ENCODE results near the gene PLEKHA7.

Gene PLEKHA7

GRCh38 chr11:16863389-16863788 is 150.8 kb downstream of the PLEKHA7 start:
- no peak for TF ChIP-seq CTCF (IDR thresholded peaks at IDR 0.05)

DNA sequence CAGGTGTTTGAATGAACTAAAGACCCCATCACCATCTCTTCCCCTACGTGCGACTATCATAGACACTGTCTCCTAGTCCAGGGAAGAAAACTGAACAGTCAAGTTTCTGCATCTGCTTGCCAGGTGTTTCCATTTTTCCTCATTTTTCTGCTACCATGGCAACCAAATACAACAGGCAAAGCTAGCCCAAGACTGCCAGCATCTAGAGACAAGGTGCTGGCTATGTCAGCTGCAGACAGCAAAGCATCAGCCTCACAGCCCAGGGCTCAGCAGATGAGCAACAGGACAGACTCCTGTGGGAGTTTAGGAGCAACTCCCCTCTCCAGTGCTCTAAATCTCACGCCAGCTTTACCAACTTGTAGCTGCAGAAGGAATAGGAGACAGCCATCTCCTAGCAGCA is 151.5 kb downstream of the PLEKHA7 start:
- no peak for TF ChIP-seq CTCF (IDR thresholded peaks at IDR 0.05)

GRCh38 chr11:16861862-16862261 is 152.4 kb downstream of the PLEKHA7 start:
- TF ChIP-seq CTCF (IDR thresholded peaks at IDR 0.05), result no peak

GRCh38 chr11:16860617-16861016 is 153.6 kb downstream of the PLEKHA7 start:
- TF ChIP-seq CTCF (IDR thresholded peaks at IDR 0.05), result no peak

DNA sequence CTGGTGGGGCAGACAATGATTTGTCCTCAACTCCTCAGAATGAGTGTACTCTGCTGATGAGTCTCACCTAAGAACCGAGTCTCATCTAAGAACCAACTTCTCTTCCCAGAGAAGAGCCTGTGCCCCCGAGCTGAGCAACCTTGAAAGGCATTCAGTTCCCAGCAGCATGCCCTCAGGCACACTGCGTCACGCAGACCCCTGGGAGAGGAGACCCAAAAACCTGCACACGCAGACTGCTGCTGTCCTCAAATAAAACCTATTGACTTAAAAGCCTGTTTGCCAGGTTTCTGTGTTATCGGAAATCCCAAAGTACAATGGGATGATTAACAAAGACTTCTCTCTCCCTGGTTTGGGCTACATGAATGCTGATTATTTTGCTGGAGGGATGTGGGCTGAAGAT is 154.6 kb downstream of the PLEKHA7 start:
- TF ChIP-seq CTCF (IDR thresholded peaks at IDR 0.05), result no peak

DNA sequence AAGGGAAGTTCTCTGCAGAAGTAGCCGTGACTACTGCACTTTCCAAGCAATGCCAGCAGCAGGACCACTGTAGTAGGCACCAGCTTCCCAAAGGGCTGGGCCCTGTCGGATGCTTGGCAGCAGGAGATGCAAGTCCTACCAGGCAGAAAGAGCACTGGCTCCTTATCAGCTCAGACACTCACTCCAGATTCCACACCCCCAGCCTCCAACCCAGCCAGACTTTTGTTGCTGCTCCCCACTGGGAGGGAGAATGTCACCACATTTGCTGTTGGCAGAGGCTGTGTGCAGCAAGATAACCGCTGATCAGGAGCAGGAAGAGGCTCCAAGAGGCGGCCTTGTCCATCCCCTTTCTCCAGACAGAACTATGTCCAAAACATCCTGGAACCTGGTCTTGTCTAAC is 157.0 kb downstream of the PLEKHA7 start:
- no peak for TF ChIP-seq CTCF (IDR thresholded peaks at IDR 0.05)

DNA sequence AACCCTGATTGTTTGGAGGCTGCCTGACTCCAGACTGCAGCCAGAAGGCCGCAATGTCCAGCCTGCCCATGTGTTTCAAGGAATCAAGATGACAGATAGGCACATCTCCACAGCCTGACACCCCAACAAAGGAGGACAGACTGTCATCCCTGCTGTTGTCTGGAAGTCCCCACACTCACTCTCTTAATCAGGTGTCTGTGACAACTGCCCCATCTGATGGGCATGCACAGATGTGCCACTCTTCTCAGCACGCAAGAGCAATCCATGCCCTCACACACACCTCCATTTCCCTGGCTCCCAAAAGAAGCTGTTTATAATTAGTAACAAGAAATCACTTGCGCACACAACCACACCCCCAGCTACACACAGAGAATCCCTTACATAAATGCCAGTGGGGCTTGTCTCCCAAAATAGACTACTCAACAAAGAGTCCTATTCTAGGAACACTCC is 158.2 kb downstream of the PLEKHA7 start:
- no peak for TF ChIP-seq CTCF (IDR thresholded peaks at IDR 0.05)

DNA sequence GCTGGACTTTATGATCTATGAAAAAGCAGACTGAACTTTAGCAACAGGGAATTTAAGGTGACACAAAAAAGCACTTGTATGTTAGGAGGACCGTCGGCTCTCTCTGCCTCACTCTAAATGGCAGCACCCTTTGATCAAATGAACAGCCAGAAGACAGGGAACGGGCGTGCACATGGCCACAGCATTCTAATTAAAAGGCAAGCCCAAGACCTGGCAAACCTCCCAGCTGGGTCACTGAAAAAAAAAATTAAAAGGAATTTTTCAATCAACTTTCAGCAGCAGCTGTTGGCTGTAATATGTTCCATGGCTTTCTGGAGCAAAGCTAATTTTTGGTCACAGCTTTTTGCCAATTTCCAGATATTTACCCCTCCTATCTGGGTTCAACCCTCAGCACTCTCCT is 159.2 kb downstream of the PLEKHA7 start:
- no peak for TF ChIP-seq CTCF (IDR thresholded peaks at IDR 0.05)

All from LNCAP (cell line).